ENCODE data around the gene MCU. TPM values are rescaled to one million over a fixed set of nuclear protein-coding genes. Genes with fewer than 3 reads are reported as not detected.

The MCU gene
- total and polyA plus RNA-seq, 2 donors (not counting 1 experiment from before 2014, with no cell fraction given), result 40.5 to 77.1 TPM

GRCh38 chr10:72731916-72732419 lies 40.0 kb downstream of the MCU start:
- Histone ChIP-seq H3K27ac (ENCODE audit: insufficient read depth, low read length) (no peak overlapping the region), H3K4me3 (replicated peaks in 1 of 4; ENCODE audit: control extremely low read depth in 1 of 4, insufficient read depth in 1 of 4, low read depth in 3 of 4, low read length in 4 of 4) (no peak overlapping the region), H3K79me2 (ENCODE audit: control insufficient read depth, insufficient read depth, low read length) (peaks cover 17% of the 10 kb centered on the region), H3K4me1 (ENCODE audit: control insufficient read depth, extremely low read depth, insufficient read depth, low read length) (peaks cover 6% of the 10 kb centered on the region), H2AFZ (ENCODE audit: low read length) (no peak overlapping the region), H3K9me3 (ENCODE audit: control insufficient read depth, insufficient read depth, low read depth, low read length) (no peaks in the 10 kb centered on the region), H3K4me2 (ENCODE audit: extremely low read depth, insufficient read depth, low read length) (no peak overlapping the region), H3K9ac (ENCODE audit: insufficient read depth, low read length) (no peak overlapping the region), H3K27me3 (ENCODE audit: control insufficient read depth, insufficient read depth, low read length) (no peaks in the 10 kb centered on the region), H3K36me3 (ENCODE audit: control insufficient read depth, insufficient read depth, low read length) (no peaks in the 10 kb centered on the region), H4K20me1 (ENCODE audit: control insufficient read depth, extremely low read depth, insufficient read depth, low read length) (no peaks in the 10 kb centered on the region)
- TF ChIP-seq EZH2 (IDR thresholded peaks at IDR 0.05; ENCODE audit: low read length, missing control alignments) (no peak), CTCF (conservative IDR thresholded peaks at IDR 0.05 in 1 of 2, IDR thresholded peaks at IDR 0.05 in 1 of 2; ENCODE audit: low read depth in 1 of 2, low read length in 2 of 2) (no peak)
- no peak for DNase-seq (ENCODE audit: low read depth in 2 of 2)

- no peak overlapping the region for H3K4me2 ChIP-seq (ENCODE audit: extremely low read depth, insufficient read depth, low read length)
- no peaks in the 10 kb centered on the region for H3K9me3 ChIP-seq (ENCODE audit: control insufficient read depth, insufficient read depth, low read depth, low read length)
- H3K27ac ChIP-seq (ENCODE audit: insufficient read depth, low read length), result no peak overlapping the region
- peaks cover 19% of the 10 kb centered on the region for H3K79me2 ChIP-seq (ENCODE audit: control insufficient read depth, insufficient read depth, low read length)
- peaks cover 5% of the 10 kb centered on the region for H3K4me1 ChIP-seq (ENCODE audit: control insufficient read depth, extremely low read depth, insufficient read depth, low read length)
- no peak overlapping the region for H3K9ac ChIP-seq (ENCODE audit: insufficient read depth, low read length)
- H4K20me1 ChIP-seq (ENCODE audit: control insufficient read depth, extremely low read depth, insufficient read depth, low read length), result no peaks in the 10 kb centered on the region
- DNase-seq (ENCODE audit: low read depth in 2 of 2), result no peak
- H3K36me3 ChIP-seq (ENCODE audit: control insufficient read depth, insufficient read depth, low read length), result no peaks in the 10 kb centered on the region
- no peak for TF ChIP-seq CTCF (conservative IDR thresholded peaks at IDR 0.05 in 1 of 2, IDR thresholded peaks at IDR 0.05 in 1 of 2; ENCODE audit: low read depth in 1 of 2, low read length in 2 of 2)
- no peak for TF ChIP-seq EZH2 (IDR thresholded peaks at IDR 0.05; ENCODE audit: low read length, missing control alignments)
- H3K4me3 ChIP-seq (replicated peaks in 1 of 4; ENCODE audit: control extremely low read depth in 1 of 4, insufficient read depth in 1 of 4, low read depth in 3 of 4, low read length in 4 of 4), result no peak overlapping the region
- no peak overlapping the region for H2AFZ ChIP-seq (ENCODE audit: low read length)
- no peaks in the 10 kb centered on the region for H3K27me3 ChIP-seq (ENCODE audit: control insufficient read depth, insufficient read depth, low read length)
Observed at GRCh38 chr10:72732521-72732920, 40.6 kb downstream of the MCU start.

- Histone ChIP-seq H3K79me2 (ENCODE audit: control insufficient read depth, insufficient read depth, low read length) (peaks cover 21% of the 10 kb centered on the region), H4K20me1 (ENCODE audit: control insufficient read depth, extremely low read depth, insufficient read depth, low read length) (no peaks in the 10 kb centered on the region), H3K9ac (ENCODE audit: insufficient read depth, low read length) (no peak overlapping the region), H3K27me3 (ENCODE audit: control insufficient read depth, insufficient read depth, low read length) (no peaks in the 10 kb centered on the region), H3K9me3 (ENCODE audit: control insufficient read depth, insufficient read depth, low read depth, low read length) (no peaks in the 10 kb centered on the region), H3K4me2 (ENCODE audit: extremely low read depth, insufficient read depth, low read length) (no peak overlapping the region), H2AFZ (ENCODE audit: low read length) (no peak overlapping the region), H3K4me3 (replicated peaks in 1 of 4; ENCODE audit: control extremely low read depth in 1 of 4, insufficient read depth in 1 of 4, low read depth in 3 of 4, low read length in 4 of 4) (no peak overlapping the region), H3K36me3 (ENCODE audit: control insufficient read depth, insufficient read depth, low read length) (no peaks in the 10 kb centered on the region), H3K27ac (ENCODE audit: insufficient read depth, low read length) (no peak overlapping the region), H3K4me1 (ENCODE audit: control insufficient read depth, extremely low read depth, insufficient read depth, low read length) (peaks cover 7% of the 10 kb centered on the region)
- TF ChIP-seq CTCF (conservative IDR thresholded peaks at IDR 0.05 in 1 of 2, IDR thresholded peaks at IDR 0.05 in 1 of 2; ENCODE audit: low read depth in 1 of 2, low read length in 2 of 2), result no peak
- TF ChIP-seq EZH2 (IDR thresholded peaks at IDR 0.05; ENCODE audit: low read length, missing control alignments), result no peak
- no peak for DNase-seq (ENCODE audit: low read depth in 2 of 2)
Observed at GRCh38 chr10:72733989-72734388, 42.0 kb downstream of the MCU start.

Data from fibroblast of lung (primary cell).